Natural killer cell treated with Interleukin-12 subunit alpha and Interleukin-12 subunit beta and Interleukin-15 and Interleukin-18, amount 100 ng/mL, for 72 hours (primary cell): ENCODE data around the gene EPHB3. TPM values are rescaled to one million over a fixed set of nuclear protein-coding genes. Genes with fewer than 3 reads are reported as not detected.

Source experiments
- ATAC-seq, 2 donors: fragments of 150-1000 bp; cut with Tn5 transposase in 1 of 2; sonication (Bioruptor Pico), chemical (Tn5 transposase) in 1 of 2; 2 replicates each; pipeline ENCODE4 v1.10.0; 2021
- DNase-seq: peaks from one replicate; pipeline ENCODE4 v3.0.0; 2022; ENCODE audit warnings: low spot score
- H3K27ac Mint-ChIP-seq, 2 donors: 1 replicate in 1 of 2; 2 replicates in 1 of 2; pipeline ENCODE4 v1.8.0; 2022; ENCODE audit warnings: mixed read lengths in 2 of 2, mild to moderate bottlenecking in 1 of 2, moderate library complexity in 1 of 2
- H3K27me3 Mint-ChIP-seq, 2 donors: 1 replicate in 1 of 2; 2 replicates in 1 of 2; pipeline ENCODE4 v1.8.0; 2022; ENCODE audit warnings: mixed read lengths in 2 of 2
- H3K36me3 Mint-ChIP-seq: one replicate; pipeline ENCODE4 v1.8.0; 2022; ENCODE audit warnings: mixed read lengths
- H3K4me1 Mint-ChIP-seq, 2 donors: 1 replicate in 1 of 2; 2 replicates in 1 of 2; pipeline ENCODE4 v1.8.0; 2022; ENCODE audit warnings: low read depth in 2 of 2, mixed read lengths in 2 of 2, mild to moderate bottlenecking in 1 of 2
- H3K4me3 Mint-ChIP-seq: one replicate; pipeline ENCODE4 v1.8.0; 2022; ENCODE audit warnings: mixed read lengths
- H3K9me3 Mint-ChIP-seq: 2 replicates; pipeline ENCODE4 v1.8.0; 2022; ENCODE audit warnings: mixed read lengths
- total RNA-seq, 2 donors: library from RNA; stranded (reverse); gene quantifications; one replicate each; pipeline ENCODE4 v1.2.3, GENCODE V29; 2022

The EPHB3 gene
- not detected for total RNA-seq

GRCh38 chr3:184561061-184561912 lies at the start of gene EPHB3:
Gene EPHB3 (plus strand): TSS chr3:184561785. CDS start chr3:184562236, 451 bp downstream.
- Mint-ChIP-seq H3K4me1 (peaks cover 11 to 17% of the 10 kb centered on the region in 2 donors), H3K27me3 (peaks cover 47 to 53% of the 10 kb centered on the region in 2 donors), H3K9me3 (no peaks in the 10 kb centered on the region), H3K27ac (peak within 1 kb of the TSS; percentile 27 to 63), H3K4me3 (peak within 1 kb of the TSS; percentile 87), H3K36me3 (no peaks in the 10 kb centered on the region)
- DNase-seq: peak; percentile 96
- peak; percentile 93 to 95 for ATAC-seq

GRCh38 chr3:184512621-184513020 lies 49.0 kb upstream of the EPHB3 start:
- no peak for ATAC-seq
- H3K4me1 Mint-ChIP-seq: peaks cover 4 to 10% of the 10 kb centered on the region in 2 donors
- H3K9me3 Mint-ChIP-seq: no peaks in the 10 kb centered on the region
- H3K27me3 Mint-ChIP-seq: peaks cover 36 to 56% of the 10 kb centered on the region in 2 donors
- peak overlapping the region; percentile 17 for H3K4me3 Mint-ChIP-seq
- no peaks in the 10 kb centered on the region for H3K36me3 Mint-ChIP-seq
- DNase-seq: no peak
- H3K27ac Mint-ChIP-seq: no peak overlapping the region

GRCh38 chr3:184513276-184514170 lies 48.1 kb upstream of the EPHB3 start:
- ATAC-seq: peak; percentile 93 to 95
- peaks cover 4 to 10% of the 10 kb centered on the region in 2 donors for H3K4me1 Mint-ChIP-seq
- DNase-seq: peak; percentile 87
- no peaks in the 10 kb centered on the region for H3K9me3 Mint-ChIP-seq
- H3K27me3 Mint-ChIP-seq: peaks cover 35 to 62% of the 10 kb centered on the region in 2 donors
- H3K4me3 Mint-ChIP-seq: no peak overlapping the region
- no peak overlapping the region for H3K27ac Mint-ChIP-seq
- no peaks in the 10 kb centered on the region for H3K36me3 Mint-ChIP-seq

- Mint-ChIP-seq H3K4me3 (no peak overlapping the region), H3K36me3 (no peaks in the 10 kb centered on the region), H3K27ac (no peak overlapping the region), H3K4me1 (peaks cover 4 to 10% of the 10 kb centered on the region in 2 donors), H3K27me3 (peaks cover 41 to 69% of the 10 kb centered on the region in 2 donors), H3K9me3 (no peaks in the 10 kb centered on the region)
- DNase-seq: no peak
- ATAC-seq: no peak
Observed at GRCh38 chr3:184514171-184514490, 47.5 kb upstream of the EPHB3 start.

GRCh38 chr3:184523825-184524615 lies 37.6 kb upstream of the EPHB3 start:
- DNase-seq: no peak
- Mint-ChIP-seq H3K4me1 (peaks cover 3 to 14% of the 10 kb centered on the region in 2 donors), H3K27ac (no peak overlapping the region), H3K36me3 (no peaks in the 10 kb centered on the region), H3K27me3 (peaks cover 36 to 52% of the 10 kb centered on the region in 2 donors), H3K9me3 (no peaks in the 10 kb centered on the region), H3K4me3 (no peak overlapping the region)
- ATAC-seq: peak in 1 of 2 donors; percentile 60

GRCh38 chr3:184524981-184525336 lies 36.6 kb upstream of the EPHB3 start:
- Mint-ChIP-seq H3K27ac (peak overlapping the region in 1 of 2 donors; percentile 27), H3K4me1 (peaks cover 3 to 14% of the 10 kb centered on the region in 2 donors), H3K27me3 (peaks cover 32 to 50% of the 10 kb centered on the region in 2 donors), H3K36me3 (no peaks in the 10 kb centered on the region), H3K4me3 (peak overlapping the region; percentile 77), H3K9me3 (no peaks in the 10 kb centered on the region)
- DNase-seq: no peak
- ATAC-seq: peak; percentile 66 to 71

- peak overlapping the region; percentile 77 for H3K4me3 Mint-ChIP-seq
- ATAC-seq (peak; percentile 54 to 72), DNase-seq (no peak)
- no peaks in the 10 kb centered on the region for H3K36me3 Mint-ChIP-seq
- H3K27ac Mint-ChIP-seq: peak overlapping the region in 1 of 2 donors; percentile 27
- H3K4me1 Mint-ChIP-seq: peaks cover 3 to 14% of the 10 kb centered on the region in 2 donors
- H3K27me3 Mint-ChIP-seq: peaks cover 32 to 55% of the 10 kb centered on the region in 2 donors
- H3K9me3 Mint-ChIP-seq: no peaks in the 10 kb centered on the region
Observed at GRCh38 chr3:184525337-184526087, 36.1 kb upstream of the EPHB3 start.

GRCh38 chr3:184526088-184526433 lies 35.5 kb upstream of the EPHB3 start:
- H3K4me1 Mint-ChIP-seq: peaks cover 3 to 14% of the 10 kb centered on the region in 2 donors
- peak in 1 of 2 donors; percentile 30 for ATAC-seq
- H3K4me3 Mint-ChIP-seq: no peak overlapping the region
- no peak overlapping the region for H3K27ac Mint-ChIP-seq
- H3K36me3 Mint-ChIP-seq: no peaks in the 10 kb centered on the region
- no peaks in the 10 kb centered on the region for H3K9me3 Mint-ChIP-seq
- peaks cover 32 to 59% of the 10 kb centered on the region in 2 donors for H3K27me3 Mint-ChIP-seq
- no peak for DNase-seq

- ATAC-seq (no peak), DNase-seq (no peak)
- no peak overlapping the region for H3K27ac Mint-ChIP-seq
- no peak overlapping the region for H3K4me3 Mint-ChIP-seq
- H3K9me3 Mint-ChIP-seq: no peaks in the 10 kb centered on the region
- no peaks in the 10 kb centered on the region for H3K36me3 Mint-ChIP-seq
- H3K4me1 Mint-ChIP-seq: no peaks in the 10 kb centered on the region
- peaks cover 14 to 30% of the 10 kb centered on the region in 2 donors for H3K27me3 Mint-ChIP-seq
Observed at GRCh38 chr3:184531626-184532280, 29.8 kb upstream of the EPHB3 start.

- H3K27me3 Mint-ChIP-seq: peaks cover 9 to 27% of the 10 kb centered on the region in 2 donors
- no peak for ATAC-seq
Observed at GRCh38 chr3:184532940-184533732, 28.4 kb upstream of the EPHB3 start.

GRCh38 chr3:184537885-184538665 lies 23.5 kb upstream of the EPHB3 start:
- no peak overlapping the region for H3K4me3 Mint-ChIP-seq

More at GRCh38 chr3:184532940-184533732, 28.4 kb upstream of the EPHB3 start:
- Mint-ChIP-seq H3K27ac (no peak overlapping the region), H3K9me3 (no peaks in the 10 kb centered on the region), H3K36me3 (no peaks in the 10 kb centered on the region), H3K4me1 (no peaks in the 10 kb centered on the region), H3K4me3 (no peak overlapping the region)
- DNase-seq: no peak

More at GRCh38 chr3:184537885-184538665, 23.5 kb upstream of the EPHB3 start:
- no peaks in the 10 kb centered on the region for H3K9me3 Mint-ChIP-seq
- DNase-seq (no peak), ATAC-seq (no peak)
- no peaks in the 10 kb centered on the region for H3K36me3 Mint-ChIP-seq
- H3K27ac Mint-ChIP-seq: no peak overlapping the region
- H3K27me3 Mint-ChIP-seq: peaks cover 22 to 29% of the 10 kb centered on the region in 2 donors
- no peaks in the 10 kb centered on the region for H3K4me1 Mint-ChIP-seq
